PFSK-1 (cell line): ENCODE measurements around the gene SDHAF2.

ENCODE experiments used
- FOXP2 ChIP-seq: optimal IDR thresholded peaks from 2 replicates; pipeline ENCODE3; 2011; ENCODE audit warnings: borderline replicate concordance, control low read depth, inconsistent platforms; ENCODE audit not compliant: insufficient read depth; ENCODE audit errors: extremely low read length, extremely low read depth
- POLR2AphosphoS5 ChIP-seq: IDR thresholded peaks from 2 replicates; pipeline ENCODE4 v1.6.1; 2012; ENCODE audit warnings: low read depth, mild to moderate bottlenecking, control low read depth, low read length, moderate library complexity
- REST ChIP-seq, 2 experiments: IDR thresholded peaks; 2 replicates each; pipeline versions ENCODE4 v1.6.1 to v1.8.0; 2011 to 2012; ENCODE audit warnings: low read depth in 2 of 2, low read length in 2 of 2, control low read depth in 1 of 2, inconsistent platforms in 1 of 2, mild to moderate bottlenecking in 1 of 2, moderate library complexity in 1 of 2; ENCODE audit not compliant: insufficient read depth in 1 of 2
- SIN3A ChIP-seq: IDR thresholded peaks from 2 replicates; pipeline ENCODE4 v1.6.1; 2012; ENCODE audit warnings: mild to moderate bottlenecking, low read length, moderate library complexity, borderline replicate concordance; ENCODE audit not compliant: insufficient read depth
- TAF1 ChIP-seq: IDR thresholded peaks from 2 replicates; pipeline ENCODE4 v1.6.1; 2012; ENCODE audit warnings: low read length, control low read depth, borderline replicate concordance; ENCODE audit not compliant: insufficient read depth

SDHAF2 gene

DNA sequence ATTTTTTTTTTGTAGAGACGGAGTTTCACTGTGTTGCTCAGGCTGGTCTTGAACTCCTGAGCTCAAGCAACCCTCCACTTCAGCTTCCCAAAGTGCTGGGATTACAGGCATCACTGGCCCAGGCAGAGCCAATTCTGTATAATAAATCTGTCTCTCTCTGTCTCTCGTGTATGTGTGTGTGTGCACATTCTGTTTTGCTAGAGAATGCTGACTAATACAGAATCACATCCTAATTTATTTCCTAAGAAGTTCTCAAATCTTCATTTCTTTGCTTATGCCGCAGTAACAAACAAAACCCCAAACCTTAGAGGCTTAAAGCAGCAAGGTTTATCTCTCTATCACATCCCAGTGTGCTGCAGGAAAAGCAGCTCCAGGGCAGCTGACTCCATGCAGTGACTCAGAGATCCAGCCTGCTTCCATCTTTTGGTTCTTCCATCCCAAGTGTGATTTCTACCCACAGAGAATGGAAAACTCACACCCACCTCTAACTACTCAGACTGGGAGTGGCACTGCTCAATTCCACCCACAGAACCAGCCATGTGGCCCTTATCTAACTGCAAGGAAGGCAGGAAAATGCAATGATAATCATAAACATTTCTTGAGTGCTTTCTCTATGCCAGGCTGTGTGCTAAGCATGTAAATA, 43.6 kb downstream of the SDHAF2 start:
- no peak for TF ChIP-seq TAF1
- TF ChIP-seq POLR2AphosphoS5 = no peak
- no peak for TF ChIP-seq FOXP2
- no peak for TF ChIP-seq REST (IDR thresholded peaks at IDR 0.05; ENCODE audit: insufficient read depth in 1 of 2, low read depth in 2 of 2, low read length in 2 of 2)
- TF ChIP-seq SIN3A = no peak

- TF ChIP-seq REST (IDR thresholded peaks at IDR 0.05; ENCODE audit: insufficient read depth in 1 of 2, low read depth in 2 of 2, low read length in 2 of 2) (no peak), TAF1 (no peak), FOXP2 (no peak), POLR2AphosphoS5 (no peak), SIN3A (no peak)
Observed at GRCh38 chr11:61474013-61474643, 44.2 kb downstream of the SDHAF2 start.

GRCh38 chr11:61475433-61475832, 45.5 kb downstream of the SDHAF2 start:
- TF ChIP-seq POLR2AphosphoS5 (no peak), TAF1 (no peak), REST (IDR thresholded peaks at IDR 0.05; ENCODE audit: insufficient read depth in 1 of 2, low read depth in 2 of 2, low read length in 2 of 2) (no peak), FOXP2 (no peak), SIN3A (no peak)

GRCh38 chr11:61476371-61476770, 46.4 kb downstream of the SDHAF2 start:
- no peak for TF ChIP-seq SIN3A
- TF ChIP-seq TAF1 = no peak
- no peak for TF ChIP-seq FOXP2
- TF ChIP-seq REST (IDR thresholded peaks at IDR 0.05; ENCODE audit: insufficient read depth in 1 of 2, low read depth in 2 of 2, low read length in 2 of 2) = no peak
- no peak for TF ChIP-seq POLR2AphosphoS5

DNA sequence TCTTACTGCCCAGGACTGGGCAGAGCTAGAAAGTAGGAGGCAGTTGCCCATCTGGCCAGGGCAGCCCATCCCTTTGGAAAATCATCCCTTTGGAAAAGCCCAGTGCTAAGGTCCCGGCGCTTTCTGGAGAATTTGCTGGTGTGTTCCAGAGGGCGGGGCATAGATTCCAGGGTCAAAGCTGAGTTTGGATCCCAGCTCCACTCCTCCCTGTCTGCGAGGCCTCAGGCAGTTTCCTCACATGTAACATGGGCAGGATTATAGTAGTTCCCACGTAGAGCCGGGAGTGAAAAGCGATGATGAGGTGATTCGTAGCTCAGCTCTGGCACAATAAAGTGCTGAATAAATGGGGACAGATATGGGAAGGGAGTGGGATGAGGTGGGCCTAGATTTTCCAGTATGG, 47.2 kb downstream of the SDHAF2 start:
- TF ChIP-seq TAF1 = no peak
- TF ChIP-seq FOXP2 = no peak
- TF ChIP-seq SIN3A = no peak
- TF ChIP-seq POLR2AphosphoS5 = no peak
- no peak for TF ChIP-seq REST (IDR thresholded peaks at IDR 0.05; ENCODE audit: insufficient read depth in 1 of 2, low read depth in 2 of 2, low read length in 2 of 2)
